GM10248 (cell line): ENCODE data around the gene CLEC14A.

ENCODE experiments used
- CTCF ChIA-PET: fragments of 300-600 bp; sonication (Branson Sonifier 250); formaldehyde crosslinking; extraction: SDS; loops from one replicate; lab custom pipeline; 2021; ENCODE audit warnings: antibody characterized with exemption; lab: Yijun Ruan, JAX
- POLR2A ChIA-PET: fragments of 350-650 bp; sonication (Branson Sonifier 250); formaldehyde crosslinking; extraction: SDS; loops from one replicate; lab custom pipeline; 2020; ENCODE audit warnings: antibody characterized with exemption; lab: Yijun Ruan, JAX
- DNase-seq: peaks from one replicate; pipeline ENCODE4 v3.0.0; 2012; ENCODE audit errors: extremely low spot score
- TF ChIP-seq, protein P1 (sequence below): IDR thresholded peaks from 2 replicates; pipeline ENCODE4 v1.5.1; 2012; ENCODE audit warnings: mild to moderate bottlenecking, low read depth; ENCODE audit errors: extremely low read depth, missing control alignments, control extremely low read depth

Gene CLEC14A

DNA sequence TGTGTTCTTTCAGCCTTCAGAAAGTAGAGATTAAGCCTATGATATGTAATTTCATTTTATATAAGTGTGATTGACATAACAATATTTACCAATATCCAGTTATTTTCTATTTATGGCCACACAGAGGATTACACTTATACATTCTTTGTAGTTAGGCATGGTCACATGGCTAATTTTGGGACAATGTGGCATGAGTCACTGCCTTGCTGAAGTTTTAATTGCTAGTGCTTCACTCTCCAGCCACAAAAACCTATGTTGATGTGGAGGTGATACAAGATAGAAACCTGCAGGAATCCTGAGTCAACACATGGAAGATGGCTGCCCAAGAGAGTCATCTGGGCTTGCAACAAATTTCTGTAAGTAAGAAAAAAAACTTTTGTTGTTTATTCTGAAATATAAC lies 17.0 kb downstream of the CLEC14A start:
- ChIA-PET POLR2A (no interaction called here), CTCF (no interaction called here)
- no peak for DNase-seq
- TF ChIP-seq, protein P1, sequence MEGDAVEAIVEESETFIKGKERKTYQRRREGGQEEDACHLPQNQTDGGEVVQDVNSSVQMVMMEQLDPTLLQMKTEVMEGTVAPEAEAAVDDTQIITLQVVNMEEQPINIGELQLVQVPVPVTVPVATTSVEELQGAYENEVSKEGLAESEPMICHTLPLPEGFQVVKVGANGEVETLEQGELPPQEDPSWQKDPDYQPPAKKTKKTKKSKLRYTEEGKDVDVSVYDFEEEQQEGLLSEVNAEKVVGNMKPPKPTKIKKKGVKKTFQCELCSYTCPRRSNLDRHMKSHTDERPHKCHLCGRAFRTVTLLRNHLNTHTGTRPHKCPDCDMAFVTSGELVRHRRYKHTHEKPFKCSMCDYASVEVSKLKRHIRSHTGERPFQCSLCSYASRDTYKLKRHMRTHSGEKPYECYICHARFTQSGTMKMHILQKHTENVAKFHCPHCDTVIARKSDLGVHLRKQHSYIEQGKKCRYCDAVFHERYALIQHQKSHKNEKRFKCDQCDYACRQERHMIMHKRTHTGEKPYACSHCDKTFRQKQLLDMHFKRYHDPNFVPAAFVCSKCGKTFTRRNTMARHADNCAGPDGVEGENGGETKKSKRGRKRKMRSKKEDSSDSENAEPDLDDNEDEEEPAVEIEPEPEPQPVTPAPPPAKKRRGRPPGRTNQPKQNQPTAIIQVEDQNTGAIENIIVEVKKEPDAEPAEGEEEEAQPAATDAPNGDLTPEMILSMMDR: no peak

- CTCF ChIA-PET: no interaction called here
These were observed 17.6 kb downstream of the CLEC14A start for GRCh38 chr14:38238332-38238731.

GRCh38 chr14:38233218-38233617 lies 22.7 kb downstream of the CLEC14A start:
- CTCF ChIA-PET: no interaction called here
- TF ChIP-seq, protein P1: no peak
- no peak for DNase-seq
- POLR2A ChIA-PET: no interaction called here

More at GRCh38 chr14:38238332-38238731, 17.6 kb downstream of the CLEC14A start:
- no peak for DNase-seq
- POLR2A ChIA-PET: no interaction called here
- TF ChIP-seq, protein P1: no peak

DNA sequence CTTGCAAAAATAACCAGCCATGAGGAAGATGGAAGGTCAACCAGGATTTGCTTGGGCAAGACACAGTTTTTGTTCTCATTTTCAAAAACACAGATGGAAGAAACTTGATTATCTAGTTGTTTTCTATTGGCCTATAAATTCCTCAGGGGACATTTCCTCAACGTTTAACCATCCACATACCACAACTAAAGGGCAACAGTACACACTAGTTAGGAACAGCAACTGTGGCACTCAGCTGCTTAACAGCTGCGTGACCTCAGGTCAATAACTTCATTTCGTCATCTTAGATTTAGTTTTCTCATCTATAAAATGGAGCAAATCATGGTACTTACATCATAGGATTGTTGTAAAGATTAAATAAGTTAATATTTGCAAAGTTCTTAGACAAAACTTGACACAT lies 29.5 kb downstream of the CLEC14A start:
- no peak for DNase-seq
- ChIA-PET CTCF (no interaction called here), POLR2A (no interaction called here)
- TF ChIP-seq, protein P1: no peak

GRCh38 chr14:38225946-38226345 lies 29.9 kb downstream of the CLEC14A start:
- DNase-seq: no peak
- ChIA-PET CTCF (no interaction called here), POLR2A (no interaction called here)
- TF ChIP-seq, protein P1: no peak

DNA sequence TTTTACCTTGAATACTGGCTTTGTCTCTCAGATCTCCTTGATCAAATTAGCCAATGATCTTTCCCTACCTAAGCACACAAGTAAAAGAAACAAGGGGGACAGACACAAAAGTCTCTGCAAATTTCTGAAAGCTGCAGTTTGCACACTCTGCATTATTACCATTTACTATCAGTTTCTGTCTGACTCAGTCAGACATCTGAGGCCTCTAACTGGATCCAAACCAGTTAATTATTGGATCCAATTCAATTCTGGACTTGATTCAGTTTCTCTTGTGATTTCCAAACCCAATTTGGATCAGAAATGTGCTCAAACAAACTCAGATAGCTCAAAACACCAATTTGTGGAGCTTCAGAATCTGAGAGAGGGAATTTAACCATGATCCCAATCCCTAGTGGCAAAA lies 31.6 kb downstream of the CLEC14A start:
- POLR2A ChIA-PET: no interaction called here
- DNase-seq: no peak
- TF ChIP-seq, protein P1: no peak
- CTCF ChIA-PET: no interaction called here

- TF ChIP-seq, protein P1: no peak
- DNase-seq: no peak
- POLR2A ChIA-PET: no interaction called here
- CTCF ChIA-PET: no interaction called here
These were observed 34.8 kb downstream of the CLEC14A start for GRCh38 chr14:38221077-38221476.
